Mucosa of rectum (tissue), 2 donors: ENCODE data around the gene IP6K3.

Source experiments
- H3K27ac ChIP-seq, 2 donors: one replicate each; pipeline ENCODE4 v1.7.0; 2013; ENCODE audit warnings: inconsistent platforms in 2 of 2, low read depth in 2 of 2, low read length in 2 of 2
- H3K27me3 ChIP-seq, 2 donors: one replicate each; pipeline ENCODE4 v1.7.0; 2013; ENCODE audit warnings: low read length in 2 of 2; ENCODE audit not compliant: control insufficient read depth in 2 of 2, insufficient read depth in 2 of 2
- H3K36me3 ChIP-seq, 2 donors: one replicate each; pipeline ENCODE4 v1.7.0; 2013; ENCODE audit warnings: low read length in 2 of 2; ENCODE audit not compliant: control insufficient read depth in 2 of 2, insufficient read depth in 2 of 2
- H3K4me1 ChIP-seq, 2 donors: one replicate each; pipeline ENCODE4 v1.7.0; 2013; ENCODE audit warnings: low read length in 2 of 2, mild to moderate bottlenecking in 1 of 2; ENCODE audit not compliant: control insufficient read depth in 2 of 2, insufficient read depth in 2 of 2
- H3K4me3 ChIP-seq, 2 donors: one replicate each; pipeline ENCODE4 v1.7.0; 2013; ENCODE audit warnings: low read length in 2 of 2
- H3K9ac ChIP-seq, 2 donors: one replicate each; pipeline ENCODE4 v1.7.0; 2013; ENCODE audit warnings: low read length in 2 of 2, low read depth in 1 of 2, mild to moderate bottlenecking in 1 of 2
- H3K9me3 ChIP-seq, 2 donors: one replicate each; pipeline ENCODE4 v1.7.0; 2013; ENCODE audit warnings: low read length in 2 of 2; ENCODE audit not compliant: control insufficient read depth in 2 of 2
- donor health status: healthy.
- donor health status: Normal muscosa, but diverticular disease.

IP6K3 gene

DNA sequence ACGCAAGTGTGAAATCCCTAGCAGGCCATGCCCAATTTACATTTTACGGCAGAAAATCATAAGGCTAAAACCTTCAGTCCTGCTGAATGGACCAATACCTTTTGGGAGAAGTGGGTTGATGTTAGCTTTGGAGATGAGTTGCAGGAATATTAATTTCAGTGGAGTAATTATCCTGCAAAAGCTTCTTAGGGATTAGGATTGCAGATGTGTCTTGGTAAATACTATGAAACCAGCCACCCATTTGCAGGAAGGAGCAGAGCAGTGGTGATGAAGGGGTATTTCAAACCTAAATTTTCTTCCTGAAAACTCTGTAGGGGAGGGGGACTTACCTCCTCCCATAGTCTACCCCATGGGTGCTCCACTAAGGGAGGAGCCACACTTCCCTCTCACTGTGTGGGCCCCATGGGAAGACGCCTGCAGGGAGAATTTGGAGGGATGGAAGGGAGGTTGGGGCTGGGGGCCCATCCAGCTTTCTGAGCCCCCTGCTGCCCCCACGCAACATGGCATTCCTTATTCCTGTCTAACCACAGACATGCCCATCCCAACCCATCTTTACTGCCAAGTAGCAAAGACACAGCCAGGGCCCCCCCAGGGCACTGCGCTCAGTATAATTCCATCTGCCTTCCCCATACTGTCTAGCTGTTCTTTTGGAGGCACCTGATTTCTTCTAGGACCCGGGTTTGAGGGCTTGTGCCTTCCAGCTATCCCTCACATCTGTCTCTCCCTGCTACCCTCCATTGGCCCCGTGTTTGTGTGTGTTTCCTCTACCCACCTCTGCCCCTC, 20.6 kb downstream of the IP6K3 start:
- no peak overlapping the region for H3K9ac ChIP-seq
- H3K9me3 ChIP-seq = no peaks in the 10 kb centered on the region
- H3K36me3 ChIP-seq = no peaks in the 10 kb centered on the region
- no peaks in the 10 kb centered on the region for H3K4me1 ChIP-seq
- no peaks in the 10 kb centered on the region for H3K27me3 ChIP-seq
- H3K4me3 ChIP-seq = no peak overlapping the region
- H3K27ac ChIP-seq = no peak overlapping the region

DNA sequence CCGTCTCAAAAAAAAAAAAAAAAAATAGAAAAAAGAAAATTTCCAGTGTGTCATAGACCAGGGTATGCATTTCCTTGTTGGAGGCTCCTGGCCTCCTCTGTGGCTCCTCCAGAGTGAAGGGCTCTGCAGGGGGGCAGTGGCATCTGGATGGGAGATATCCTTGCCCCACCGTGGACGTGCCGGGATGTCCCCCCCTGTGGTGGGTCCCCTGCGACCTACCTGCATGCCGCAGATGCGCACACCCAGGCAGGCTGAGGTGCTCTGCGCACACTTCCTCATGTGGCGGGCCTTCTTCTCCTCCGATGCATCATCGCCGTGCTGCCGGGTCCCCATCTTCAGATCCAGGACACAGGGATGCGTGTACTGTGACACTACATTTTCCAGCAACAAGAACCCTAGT, 21.5 kb downstream of the IP6K3 start:
- no peak overlapping the region for H3K4me3 ChIP-seq

DNA sequence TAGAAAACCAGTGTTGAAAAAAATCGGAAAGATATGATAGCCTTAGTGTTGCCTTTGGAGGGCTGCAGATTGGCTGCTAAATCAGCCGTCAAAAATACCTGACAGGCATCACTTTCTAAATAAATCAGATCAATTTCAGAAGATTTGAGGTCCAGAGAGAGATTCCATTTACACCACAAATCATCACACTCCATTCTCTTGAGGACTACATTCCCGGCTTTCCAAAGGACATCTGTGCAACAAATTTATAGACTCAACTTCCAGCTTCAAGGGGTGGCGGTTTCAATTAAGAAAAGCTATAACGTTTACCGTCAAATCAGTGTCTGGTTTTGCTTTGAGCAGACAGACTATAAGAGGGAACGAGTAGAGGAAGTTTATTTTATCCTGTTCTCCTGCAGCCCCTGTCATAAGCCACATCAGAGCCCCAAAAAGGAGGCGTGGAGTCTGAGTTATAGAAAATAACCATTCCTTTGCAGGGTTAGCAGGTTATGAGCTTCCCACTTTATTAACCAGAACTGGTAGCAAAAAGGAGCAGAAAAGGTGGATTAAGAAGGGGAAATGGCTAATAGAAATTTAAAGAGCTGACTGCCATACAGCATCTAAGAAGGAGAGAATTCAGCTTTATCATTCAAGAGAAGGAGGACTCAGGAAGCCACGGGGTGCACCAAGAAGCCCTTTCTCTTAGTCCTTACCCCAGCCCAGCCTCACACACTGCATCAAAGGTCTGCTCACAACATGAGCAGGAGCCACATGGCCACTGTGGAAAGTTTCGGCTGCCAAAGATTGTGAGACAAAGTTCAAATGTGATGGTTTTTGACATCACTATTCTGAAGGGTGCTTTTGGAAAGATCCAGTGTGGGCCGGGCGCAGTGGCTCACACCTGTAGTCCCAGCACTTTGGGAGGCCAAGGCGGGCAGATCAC, 22.3 kb downstream of the IP6K3 start:
- H3K4me3 ChIP-seq = no peak overlapping the region
- H3K9me3 ChIP-seq = no peaks in the 10 kb centered on the region
- no peak overlapping the region for H3K9ac ChIP-seq
- H3K27me3 ChIP-seq = no peaks in the 10 kb centered on the region
- no peaks in the 10 kb centered on the region for H3K36me3 ChIP-seq
- no peak overlapping the region for H3K27ac ChIP-seq
- no peaks in the 10 kb centered on the region for H3K4me1 ChIP-seq

More for the DNA sequence above, 21.5 kb downstream of the IP6K3 start:
- Histone ChIP-seq H3K9me3 (no peaks in the 10 kb centered on the region), H3K9ac (no peak overlapping the region), H3K36me3 (no peaks in the 10 kb centered on the region), H3K27me3 (no peaks in the 10 kb centered on the region), H3K4me1 (no peaks in the 10 kb centered on the region), H3K27ac (no peak overlapping the region)

DNA sequence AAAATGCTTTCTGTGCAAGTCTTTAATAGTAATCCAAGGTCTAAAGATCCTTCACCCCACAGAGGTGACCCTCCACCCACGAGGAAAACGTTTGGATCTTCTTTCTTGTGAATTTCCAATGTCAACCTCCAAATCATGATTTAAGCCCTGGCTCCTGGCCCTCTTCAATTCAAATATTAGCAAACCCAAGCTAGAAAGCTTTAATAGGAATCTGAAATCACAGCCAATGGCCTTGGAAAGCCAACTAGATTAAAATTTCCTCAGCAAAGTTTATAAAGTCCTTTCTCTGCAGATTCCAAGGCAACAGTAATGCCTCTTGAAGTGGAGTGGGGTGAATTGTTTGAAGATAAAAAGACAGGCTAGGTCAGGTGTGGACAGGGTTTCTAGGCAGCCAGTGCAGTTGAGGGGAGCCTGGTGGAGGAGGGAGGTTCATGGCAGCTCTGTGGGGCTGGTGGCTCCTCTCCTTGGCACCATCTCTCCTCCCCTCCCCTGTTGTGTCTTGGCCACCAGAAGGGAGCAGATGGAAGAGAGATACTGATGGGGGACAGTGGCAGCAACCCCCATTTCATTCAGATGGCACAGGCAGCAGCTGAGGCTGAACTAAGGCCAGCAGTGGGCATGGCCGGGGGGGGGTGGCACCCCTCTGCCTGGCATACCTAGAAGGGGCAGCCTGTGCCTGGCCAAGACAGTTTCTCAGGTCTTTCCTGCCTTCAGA, 23.2 kb downstream of the IP6K3 start:
- Histone ChIP-seq H3K27me3 (no peaks in the 10 kb centered on the region), H3K36me3 (no peaks in the 10 kb centered on the region), H3K9me3 (no peaks in the 10 kb centered on the region), H3K27ac (no peak overlapping the region), H3K9ac (no peak overlapping the region), H3K4me1 (no peaks in the 10 kb centered on the region), H3K4me3 (no peak overlapping the region)

DNA sequence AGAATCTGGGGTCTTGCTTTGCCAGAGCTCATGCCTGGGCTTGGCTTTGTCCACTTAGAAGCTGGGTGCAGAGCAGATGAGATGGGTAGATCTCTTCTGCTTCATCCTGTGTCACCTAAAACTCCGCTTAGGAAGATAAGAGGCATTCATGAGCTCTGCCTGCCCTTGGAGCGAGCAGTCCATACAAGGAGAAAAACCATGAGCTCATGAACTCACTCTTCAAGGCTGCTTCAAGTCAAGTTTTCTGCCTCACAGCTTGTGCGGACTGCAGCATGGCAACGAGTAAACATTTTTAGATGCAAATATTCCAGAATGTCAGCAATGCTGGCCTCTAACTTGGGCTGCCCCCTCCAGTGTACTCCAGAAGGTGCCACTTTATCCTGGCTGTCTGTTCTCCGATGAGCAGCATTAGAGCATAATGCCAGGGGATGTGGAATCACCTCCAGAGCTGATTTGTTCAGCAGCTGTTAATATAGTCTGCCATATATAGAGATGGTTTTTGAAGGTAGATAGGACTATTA, 24.5 kb downstream of the IP6K3 start:
- Histone ChIP-seq H3K4me3 (no peak overlapping the region), H3K36me3 (no peaks in the 10 kb centered on the region), H3K9me3 (no peaks in the 10 kb centered on the region), H3K9ac (no peak overlapping the region), H3K27me3 (no peaks in the 10 kb centered on the region), H3K27ac (no peak overlapping the region), H3K4me1 (no peaks in the 10 kb centered on the region)

DNA sequence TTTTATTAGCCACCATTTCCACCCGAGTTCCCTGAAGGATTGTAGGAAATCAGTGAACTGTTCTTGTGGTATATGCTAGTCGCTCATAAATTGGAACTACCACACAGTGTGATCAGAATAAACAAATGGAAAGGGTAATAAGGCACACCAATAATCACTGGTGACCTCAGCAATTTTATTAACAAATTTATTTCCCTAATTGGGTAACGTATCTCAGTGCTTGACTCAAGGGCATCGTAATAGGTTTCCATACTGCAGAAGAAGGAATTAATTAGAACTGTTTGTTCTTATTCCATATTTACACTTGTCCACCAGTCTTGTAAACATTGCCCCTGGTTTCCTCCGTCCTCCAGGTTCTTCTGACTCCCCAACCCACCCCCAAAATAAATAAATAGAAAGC, 25.2 kb downstream of the IP6K3 start:
- no peaks in the 10 kb centered on the region for H3K36me3 ChIP-seq
- H3K4me1 ChIP-seq = peaks cover 0 to 1% of the 10 kb centered on the region in 2 donors
- H3K9me3 ChIP-seq = no peaks in the 10 kb centered on the region
- H3K9ac ChIP-seq = no peak overlapping the region
- no peak overlapping the region for H3K27ac ChIP-seq
- no peaks in the 10 kb centered on the region for H3K27me3 ChIP-seq
- no peak overlapping the region for H3K4me3 ChIP-seq

DNA sequence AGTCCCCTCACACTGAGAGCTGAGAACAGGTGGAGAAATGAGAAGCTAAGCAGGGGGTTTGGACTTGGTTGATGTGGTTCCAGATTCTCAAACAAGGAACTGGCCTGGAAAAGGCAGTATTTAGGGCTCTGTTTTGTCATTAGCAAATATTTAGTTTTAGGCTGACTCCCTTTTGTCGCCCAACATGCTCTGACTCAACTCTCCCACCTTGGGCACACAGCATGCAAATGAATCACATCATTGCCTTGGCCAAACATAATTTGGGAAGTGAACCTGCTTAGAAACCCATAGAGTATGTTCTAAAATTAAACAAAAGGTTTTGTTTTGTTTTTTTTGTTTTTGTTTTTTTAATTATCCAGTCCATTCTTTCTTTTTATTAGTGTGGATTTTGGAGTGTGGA, 25.7 kb downstream of the IP6K3 start:
- H3K27me3 ChIP-seq = no peaks in the 10 kb centered on the region
- H3K4me3 ChIP-seq = no peak overlapping the region
- no peaks in the 10 kb centered on the region for H3K9me3 ChIP-seq
- no peaks in the 10 kb centered on the region for H3K36me3 ChIP-seq
- no peak overlapping the region for H3K27ac ChIP-seq
- no peak overlapping the region for H3K9ac ChIP-seq
- peaks cover 0 to 7% of the 10 kb centered on the region in 2 donors for H3K4me1 ChIP-seq

DNA sequence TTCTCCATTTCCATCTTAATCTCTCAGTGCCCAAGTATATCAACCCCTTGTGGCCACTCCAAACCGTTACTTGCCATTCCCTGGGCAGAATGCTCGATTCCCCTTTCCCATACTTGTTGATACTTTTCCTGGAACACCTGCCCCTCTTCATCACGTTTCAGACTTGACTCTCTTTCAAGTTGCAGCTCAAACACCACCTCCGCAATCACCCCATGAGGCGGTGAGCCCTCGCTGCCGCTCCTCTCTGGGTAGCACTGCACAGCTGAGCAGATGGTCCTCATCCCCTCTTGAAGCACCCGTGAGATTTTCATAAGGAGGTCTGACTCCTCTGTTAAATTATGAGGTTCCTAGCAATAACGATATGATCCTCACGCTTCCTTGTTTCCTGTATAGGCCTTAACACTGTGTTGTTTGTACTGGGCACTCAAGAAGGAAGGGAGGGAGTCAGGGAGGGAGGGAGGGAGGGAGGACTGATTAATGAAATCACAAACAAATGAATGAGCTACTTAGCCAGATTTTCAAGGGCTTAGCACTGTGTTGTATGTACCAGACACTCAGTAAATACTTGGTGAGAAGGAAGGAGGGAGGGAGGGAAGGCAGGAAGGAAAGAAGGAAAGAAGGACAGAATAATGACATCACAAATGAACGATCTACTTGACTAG, 27.2 kb downstream of the IP6K3 start:
- Histone ChIP-seq H3K9ac (no peak overlapping the region), H3K27me3 (no peaks in the 10 kb centered on the region), H3K36me3 (no peaks in the 10 kb centered on the region), H3K27ac (peak overlapping the region in 1 of 2 donors; percentile 24), H3K4me3 (no peak overlapping the region), H3K9me3 (no peaks in the 10 kb centered on the region), H3K4me1 (peaks cover 0 to 8% of the 10 kb centered on the region in 2 donors)

DNA sequence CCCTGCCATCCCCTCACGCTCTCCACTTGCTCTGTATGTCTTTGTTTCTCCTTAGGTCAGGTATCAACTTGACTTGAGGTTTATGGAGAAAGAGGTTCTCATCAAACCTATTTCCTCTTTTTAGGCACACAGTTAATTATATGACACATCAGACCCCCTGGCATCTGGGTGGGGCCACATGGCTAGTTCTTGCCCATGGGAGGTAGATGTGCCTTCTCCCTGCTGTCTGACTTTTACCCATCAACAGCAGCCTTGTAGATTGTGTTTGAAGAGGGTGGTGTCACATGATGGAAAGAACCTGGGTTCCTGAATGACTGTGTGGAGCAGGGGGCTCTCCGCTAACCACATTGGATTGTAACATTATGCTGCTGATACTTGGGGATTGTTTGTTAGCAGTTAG, 28.0 kb downstream of the IP6K3 start:
- Histone ChIP-seq H3K27ac (no peak overlapping the region), H3K9ac (no peak overlapping the region), H3K27me3 (no peaks in the 10 kb centered on the region), H3K9me3 (no peaks in the 10 kb centered on the region), H3K4me3 (no peak overlapping the region), H3K36me3 (no peaks in the 10 kb centered on the region), H3K4me1 (peaks cover 0 to 8% of the 10 kb centered on the region in 2 donors)
